Psoas muscle (tissue), 8 donors: ENCODE results near the gene CATSPERZ. TPM values are rescaled to one million over a fixed set of nuclear protein-coding genes. Genes with fewer than 3 reads are reported as not detected.
"Not testable (repeated sequence)": the region's sequence is repeated elsewhere in the genome, so short reads cannot be mapped to it uniquely, and the experiment has no call there.

Experiments used
- ATAC-seq, 4 donors: fragments of 200-7000 bp; cut with Tn5 transposase; one replicate each; pipeline ENCODE4 v1.9.1; 2020; ENCODE audit warnings: moderate library complexity in 3 of 4, mild to moderate bottlenecking in 2 of 4
- DNase-seq, 2 donors: peaks; one replicate each; pipeline ENCODE4 v3.0.0-alpha.2; 2020
- H3K27ac ChIP-seq: fragments of 200-600 bp; one replicate; pipeline ENCODE4 v1.8.0; 2022
- H3K27me3 ChIP-seq, 3 donors: fragments of 200-600 bp in 1 of 3; one replicate each; pipeline versions ENCODE4 v1.6.1 to v1.8.0; 2013 to 2022; ENCODE audit warnings: low read length in 2 of 3, mild to moderate bottlenecking in 2 of 3, moderate library complexity in 1 of 3; ENCODE audit not compliant: insufficient read depth in 3 of 3
- H3K36me3 ChIP-seq, 2 donors: fragments of 200-600 bp in 1 of 2; one replicate each; pipeline versions ENCODE4 v1.6.1 to v1.8.0; 2013 to 2022; ENCODE audit warnings: low read depth in 1 of 2, mild to moderate bottlenecking in 1 of 2, moderate library complexity in 1 of 2; ENCODE audit not compliant: insufficient read depth in 1 of 2
- H3K4me1 ChIP-seq: fragments of 200-600 bp; one replicate; pipeline ENCODE4 v1.8.0; 2022
- H3K4me3 ChIP-seq: fragments of 200-600 bp; one replicate; pipeline ENCODE4 v1.8.0; 2022; ENCODE audit warnings: mild to moderate bottlenecking
- H3K9me3 ChIP-seq: fragments of 200-600 bp; one replicate; pipeline ENCODE4 v1.8.0; 2022
- CTCF ChIP-seq: fragments of 200-600 bp; IDR thresholded peaks from one replicate; pipeline ENCODE4 v1.8.0; 2022; ENCODE audit warnings: antibody characterized with exemption
- WGBS, 3 donors: extraction: QIAGEN DNeasy Blood & Tissue Kit; methylation state at CpG; one replicate each; pipeline versions ENCODE4 v1.1.6 to v1.1.7; 2013; 5-methylcytosine and 5-hydroxymethylcytosine counted together
- intact Hi-C, 2 donors: fragments of 100-400 bp; cut with DNase I; formaldehyde crosslinking; loops; one replicate each; pipeline versions ENCODE4 v1.11.0 to v1.14.2; 2022
- polyA plus RNA-seq, 3 donors: library from polyadenylated mRNA; stranded (reverse); fragments of 200-250 nt; gene quantifications; one replicate each; pipeline ENCODE4 v1.2.3, GENCODE V29; 2013
- total RNA-seq, 4 donors: library from RNA; stranded (reverse); fragmentation: NEBNext Ultra II Directional in 2 of 4; extraction: Animal tissue kit (Norgen Biotek cat#: 25700) in 2 of 4; gene quantifications; one replicate each; pipeline versions ENCODE4 v1.2.1 to v1.2.4, GENCODE V29; 2021 to 2023
- donor health status: healthy with polysubstance abuse.
- donor health status: DM: no; HTN: no; CAD: no; lungs with moderate emphysema.
- donor health status: Bipolar disorder and iron deficiency.
- donor health status: healthy.
- donor health status: DM: yes; HTN: yes; CAD: no.
- donor health status: DM: no; HTN: no; CAD: no.
- donor health status: DM: no; HTN: no; CAD: no.
- donor health status: DM: yes; HTN: yes; CAD: no.

Gene CATSPERZ
- total and polyA plus RNA-seq, 7 donors = 0.05 TPM; not detected in 6

DNA sequence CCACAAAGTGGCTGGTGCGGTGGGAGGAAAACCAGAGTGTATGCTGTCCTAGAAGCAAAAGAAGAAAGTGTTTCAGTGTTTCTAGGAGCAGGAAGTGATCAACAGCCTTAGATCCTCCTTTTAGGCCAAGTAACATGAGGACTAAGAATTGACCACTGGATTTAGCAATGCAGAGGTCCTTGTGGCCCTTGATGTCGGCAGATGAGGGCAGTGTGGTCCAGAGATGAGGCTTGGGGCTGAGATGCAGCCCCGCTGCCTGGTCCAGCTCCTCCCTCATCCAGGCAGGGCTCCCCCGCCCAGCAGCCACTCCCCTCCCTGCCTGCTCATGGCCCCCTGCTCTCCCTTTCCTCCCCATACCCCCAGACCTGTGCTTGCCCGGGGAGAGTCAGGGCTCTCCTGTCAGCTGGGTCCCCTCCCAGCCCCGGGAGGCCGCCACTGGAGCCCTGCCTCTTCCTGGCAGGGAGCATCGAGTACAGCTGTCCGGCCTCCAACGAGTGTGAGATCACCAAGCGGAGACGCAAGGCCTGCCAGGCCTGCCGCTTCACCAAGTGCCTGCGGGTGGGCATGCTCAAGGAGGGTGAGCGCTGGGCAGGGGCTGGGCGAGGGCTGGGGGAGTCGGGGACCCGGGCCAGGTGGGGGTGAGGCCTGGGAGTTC, 13.5 kb downstream of the CATSPERZ start:
- Histone ChIP-seq H3K36me3 (peaks cover 5 to 28% of the 10 kb centered on the region in 2 donors), H3K27me3 (no peaks in the 10 kb centered on the region), H3K27ac (peak overlapping the region; percentile 83), H3K4me3 (peak overlapping the region; percentile 46), H3K9me3 (no peaks in the 10 kb centered on the region), H3K4me1 (peaks cover 31% of the 10 kb centered on the region)
- no peak for TF ChIP-seq CTCF
- ATAC-seq (peak; percentile 14 to 46 (median 36)), DNase-seq (peak; percentile 80 to 91)
- WGBS, 3 donors = 26 to 49% (median 34%) methylated on average over 18 of the region's 18 CpGs
- intact Hi-C loops = no loop called here

DNA sequence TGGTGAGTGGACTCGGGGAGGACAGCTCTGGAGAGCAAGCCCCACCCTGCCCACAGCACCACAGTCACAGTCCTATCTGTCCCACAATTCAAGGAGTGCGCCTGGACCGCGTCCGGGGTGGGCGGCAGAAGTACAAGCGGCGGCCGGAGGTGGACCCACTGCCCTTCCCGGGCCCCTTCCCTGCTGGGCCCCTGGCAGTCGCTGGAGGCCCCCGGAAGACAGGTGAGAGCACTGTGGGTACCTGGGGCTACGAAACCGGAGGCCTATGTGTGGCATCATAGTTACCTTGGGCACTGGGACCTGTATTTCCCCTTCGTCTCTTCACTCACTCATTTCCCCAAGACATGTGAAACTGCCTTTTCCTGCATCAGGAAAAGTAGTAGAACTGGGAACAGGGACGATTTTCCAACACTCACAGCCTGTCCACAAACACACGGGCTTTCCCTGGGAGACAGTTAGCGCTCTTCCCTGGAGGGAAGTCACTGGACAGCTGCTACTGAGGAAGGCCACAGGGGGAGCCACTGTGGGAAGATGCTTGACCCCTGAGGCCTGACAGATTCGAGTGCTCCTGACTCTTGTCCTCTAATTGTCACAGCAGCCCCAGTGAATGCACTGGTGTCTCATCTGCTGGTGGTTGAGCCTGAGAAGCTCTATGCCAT, 14.1 kb downstream of the CATSPERZ start:
- DNase-seq (no peak), ATAC-seq (no peak)
- H3K27ac ChIP-seq = peak overlapping the region; percentile 83

DNA sequence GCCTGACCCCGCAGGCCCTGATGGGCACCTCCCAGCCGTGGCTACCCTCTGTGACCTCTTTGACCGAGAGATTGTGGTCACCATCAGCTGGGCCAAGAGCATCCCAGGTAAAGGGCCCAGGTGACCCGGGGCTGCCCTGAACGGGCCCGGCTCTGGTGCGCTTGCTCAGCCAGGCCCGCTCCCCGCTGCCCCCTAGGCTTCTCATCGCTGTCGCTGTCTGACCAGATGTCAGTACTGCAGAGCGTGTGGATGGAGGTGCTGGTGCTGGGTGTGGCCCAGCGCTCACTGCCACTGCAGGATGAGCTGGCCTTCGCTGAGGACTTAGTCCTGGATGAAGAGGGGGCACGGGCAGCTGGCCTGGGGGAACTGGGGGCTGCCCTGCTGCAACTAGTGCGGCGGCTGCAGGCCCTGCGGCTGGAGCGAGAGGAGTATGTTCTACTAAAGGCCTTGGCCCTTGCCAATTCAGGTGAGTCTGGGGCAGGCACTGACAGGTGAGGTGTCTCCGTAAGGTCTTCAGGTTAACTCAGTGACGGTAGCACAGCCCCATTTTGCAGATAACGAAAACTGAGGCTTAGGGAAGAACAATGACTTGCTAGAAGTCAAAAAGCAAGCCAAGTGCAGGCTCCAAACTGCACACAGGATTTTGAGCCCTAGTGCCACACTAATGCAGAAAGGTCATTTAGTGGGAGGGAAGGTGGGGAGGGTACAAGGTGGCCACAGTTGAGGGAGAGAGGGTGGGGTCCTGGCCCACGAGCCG, 14.8 kb downstream of the CATSPERZ start:
- Histone ChIP-seq H3K27me3 (no peaks in the 10 kb centered on the region), H3K4me3 (no peak overlapping the region), H3K27ac (no peak overlapping the region), H3K4me1 (peaks cover 31% of the 10 kb centered on the region), H3K9me3 (no peaks in the 10 kb centered on the region), H3K36me3 (peaks cover 5 to 28% of the 10 kb centered on the region in 2 donors)
- intact Hi-C loops = no loop called here
- TF ChIP-seq CTCF = no peak
- ATAC-seq = no peak
- DNase-seq = no peak
- 82 to 85% (median 84%) methylated on average over 24 of the region's 24 CpGs for WGBS, 3 donors

More for the DNA sequence above, 14.1 kb downstream of the CATSPERZ start:
- Histone ChIP-seq H3K9me3 (no peaks in the 10 kb centered on the region), H3K4me3 (peak overlapping the region; percentile 46), H3K36me3 (peaks cover 5 to 28% of the 10 kb centered on the region in 2 donors), H3K27me3 (no peaks in the 10 kb centered on the region), H3K4me1 (peaks cover 31% of the 10 kb centered on the region)
- TF ChIP-seq CTCF = no peak
- 45 to 61% (median 59%) methylated on average over 18 to 19 of the region's 19 CpGs for WGBS, 3 donors
- intact Hi-C loops = no loop called here

DNA sequence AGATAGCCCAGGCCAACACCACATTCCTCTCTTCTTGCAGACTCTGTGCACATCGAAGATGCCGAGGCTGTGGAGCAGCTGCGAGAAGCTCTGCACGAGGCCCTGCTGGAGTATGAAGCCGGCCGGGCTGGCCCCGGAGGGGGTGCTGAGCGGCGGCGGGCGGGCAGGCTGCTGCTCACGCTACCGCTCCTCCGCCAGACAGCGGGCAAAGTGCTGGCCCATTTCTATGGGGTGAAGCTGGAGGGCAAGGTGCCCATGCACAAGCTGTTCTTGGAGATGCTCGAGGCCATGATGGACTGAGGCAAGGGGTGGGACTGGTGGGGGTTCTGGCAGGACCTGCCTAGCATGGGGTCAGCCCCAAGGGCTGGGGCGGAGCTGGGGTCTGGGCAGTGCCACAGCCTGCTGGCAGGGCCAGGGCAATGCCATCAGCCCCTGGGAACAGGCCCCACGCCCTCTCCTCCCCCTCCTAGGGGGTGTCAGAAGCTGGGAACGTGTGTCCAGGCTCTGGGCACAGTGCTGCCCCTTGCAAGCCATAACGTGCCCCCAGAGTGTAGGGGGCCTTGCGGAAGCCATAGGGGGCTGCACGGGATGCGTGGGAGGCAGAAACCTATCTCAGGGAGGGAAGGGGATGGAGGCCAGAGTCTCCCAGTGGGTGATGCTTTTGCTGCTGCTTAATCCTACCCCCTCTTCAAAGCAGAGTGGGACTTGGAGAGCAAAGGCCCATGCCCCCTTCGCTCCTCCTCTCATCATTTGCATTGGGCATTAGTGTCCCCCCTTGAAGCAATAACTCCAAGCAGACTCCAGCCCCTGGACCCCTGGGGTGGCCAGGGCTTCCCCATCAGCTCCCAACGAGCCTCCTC, 15.7 kb downstream of the CATSPERZ start:
- Histone ChIP-seq H3K36me3 (peaks cover 7 to 28% of the 10 kb centered on the region in 2 donors), H3K4me1 (peaks cover 31% of the 10 kb centered on the region), H3K27ac (peak overlapping the region; percentile 99), H3K4me3 (peak overlapping the region; percentile 86)
- ATAC-seq, H3K27me3 ChIP-seq, H3K9me3 ChIP-seq, intact Hi-C loops, DNase-seq: not testable (repeated sequence)
- 56 to 64% (median 63%) methylated on average over 24 to 25 of the region's 25 CpGs for WGBS, 3 donors
